Activated T-cell treated with anti-CD3 and anti-CD28 coated beads for 1 hour (primary cell): ENCODE data around the gene DFFB.
"Not testable (repeated sequence)": the region's sequence is repeated elsewhere in the genome, so short reads cannot be mapped to it uniquely, and the experiment has no call there.

Source experiments
- DNase-seq: peaks from one replicate; pipeline ENCODE4 v3.0.0-alpha.2; 2020; ENCODE audit warnings: low read depth

Gene DFFB

GRCh38 chr1:3910049-3910731 lies 52.9 kb downstream of the DFFB start:
- DNase-seq = no peak

- DNase-seq = peak; percentile 77
These were observed 53.9 kb downstream of the DFFB start for GRCh38 chr1:3910857-3911845.

GRCh38 chr1:3911981-3912808 lies 54.9 kb downstream of the DFFB start:
- DNase-seq = no peak

- no peak for DNase-seq
These were observed 55.8 kb downstream of the DFFB start for GRCh38 chr1:3912809-3913685.

GRCh38 chr1:3914331-3914851 lies 57.1 kb downstream of the DFFB start:
- DNase-seq = no peak

- DNase-seq = no peak
These were observed 57.6 kb downstream of the DFFB start for GRCh38 chr1:3914911-3915310.

GRCh38 chr1:3915551-3916121 lies 58.4 kb downstream of the DFFB start:
- DNase-seq = no peak

GRCh38 chr1:3917761-3918160 lies 60.5 kb downstream of the DFFB start:
- no peak for DNase-seq

- DNase-seq = not testable (repeated sequence)
These were observed 61.1 kb downstream of the DFFB start for GRCh38 chr1:3918359-3918758.

GRCh38 chr1:3918966-3919611 lies 61.8 kb downstream of the DFFB start:
- no peak for DNase-seq

GRCh38 chr1:3919706-3920105 lies 62.4 kb downstream of the DFFB start:
- DNase-seq = no peak

GRCh38 chr1:3921765-3922164 lies 64.5 kb downstream of the DFFB start:
- DNase-seq = no peak

GRCh38 chr1:3922201-3922725 lies 65.0 kb downstream of the DFFB start:
- DNase-seq = no peak

- no peak for DNase-seq
These were observed 65.6 kb downstream of the DFFB start for GRCh38 chr1:3922851-3923250.

- no peak for DNase-seq
These were observed 66.3 kb downstream of the DFFB start for GRCh38 chr1:3923378-3924185.

- DNase-seq = no peak
These were observed 67.0 kb downstream of the DFFB start for GRCh38 chr1:3924186-3924824.

GRCh38 chr1:3924825-3925220 lies 67.5 kb downstream of the DFFB start:
- no peak for DNase-seq

- DNase-seq = no peak
These were observed 68.0 kb downstream of the DFFB start for GRCh38 chr1:3925256-3925655.

- no peak for DNase-seq
These were observed 68.5 kb downstream of the DFFB start for GRCh38 chr1:3925762-3926161.
